ENCODE results near the gene TMEM140.
A peak's percentile ranks its signal among the peaks of the same experiment; 100 is the strongest.
"Not testable (repeated sequence)": the region's sequence is repeated elsewhere in the genome, so short reads cannot be mapped to it uniquely, and the experiment has no call there.

The TMEM140 gene

DNA sequence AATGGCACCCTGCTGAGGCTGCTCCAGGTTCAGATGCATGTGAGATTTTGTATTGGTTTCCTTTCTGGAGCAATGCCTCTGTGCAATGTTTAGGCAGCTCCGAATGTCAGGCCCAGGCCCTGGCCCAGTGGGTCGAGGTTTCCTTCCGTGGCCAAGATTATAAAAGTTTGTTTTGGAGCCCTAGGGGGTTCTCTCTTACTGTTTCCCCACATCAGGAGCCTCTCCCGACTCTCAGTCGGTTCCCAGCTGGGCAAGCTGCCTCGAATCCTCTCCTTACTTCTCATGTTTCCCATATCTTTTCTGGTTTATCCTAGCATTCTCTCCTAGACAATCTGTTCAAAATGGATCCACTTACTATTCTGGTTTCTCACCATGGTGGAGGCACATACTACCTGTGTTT is 11.0 kb downstream of the TMEM140 start:
- no peak for DNase-seq (ENCODE audit: low read depth)

DNA sequence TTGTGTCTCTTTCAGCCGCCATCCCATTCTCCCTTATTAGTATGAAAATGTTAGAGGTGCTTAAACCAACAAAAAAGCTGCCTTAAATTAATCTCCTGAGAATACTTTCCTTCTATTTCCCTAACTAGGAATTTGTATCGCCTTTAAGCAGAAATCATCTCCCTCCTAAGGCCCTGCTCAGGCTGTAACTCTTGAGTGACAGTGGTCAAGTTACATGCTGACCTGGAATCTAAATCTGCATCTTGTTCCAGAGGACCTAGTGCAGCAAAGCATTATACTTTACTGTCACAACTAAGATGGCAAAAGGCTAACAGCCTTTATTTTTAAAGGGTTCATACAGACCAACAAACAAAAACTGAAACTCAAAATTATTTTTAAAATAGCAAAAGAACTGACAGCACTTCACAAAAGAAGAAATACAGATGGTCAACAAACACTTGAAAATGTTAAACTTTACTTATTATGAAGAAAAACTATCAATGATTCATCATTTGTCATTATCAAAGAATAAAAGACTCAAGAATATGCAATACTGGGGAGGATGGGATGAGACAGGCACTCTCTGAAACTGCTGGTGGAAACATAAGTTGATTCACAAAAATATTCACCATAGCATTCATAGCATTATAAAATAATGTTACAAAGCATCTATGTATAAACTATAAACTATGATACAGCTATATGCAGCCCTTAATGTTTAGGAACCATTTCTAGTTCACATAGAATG is 11.7 kb downstream of the TMEM140 start:
- no peak for DNase-seq (ENCODE audit: low read depth)

DNA sequence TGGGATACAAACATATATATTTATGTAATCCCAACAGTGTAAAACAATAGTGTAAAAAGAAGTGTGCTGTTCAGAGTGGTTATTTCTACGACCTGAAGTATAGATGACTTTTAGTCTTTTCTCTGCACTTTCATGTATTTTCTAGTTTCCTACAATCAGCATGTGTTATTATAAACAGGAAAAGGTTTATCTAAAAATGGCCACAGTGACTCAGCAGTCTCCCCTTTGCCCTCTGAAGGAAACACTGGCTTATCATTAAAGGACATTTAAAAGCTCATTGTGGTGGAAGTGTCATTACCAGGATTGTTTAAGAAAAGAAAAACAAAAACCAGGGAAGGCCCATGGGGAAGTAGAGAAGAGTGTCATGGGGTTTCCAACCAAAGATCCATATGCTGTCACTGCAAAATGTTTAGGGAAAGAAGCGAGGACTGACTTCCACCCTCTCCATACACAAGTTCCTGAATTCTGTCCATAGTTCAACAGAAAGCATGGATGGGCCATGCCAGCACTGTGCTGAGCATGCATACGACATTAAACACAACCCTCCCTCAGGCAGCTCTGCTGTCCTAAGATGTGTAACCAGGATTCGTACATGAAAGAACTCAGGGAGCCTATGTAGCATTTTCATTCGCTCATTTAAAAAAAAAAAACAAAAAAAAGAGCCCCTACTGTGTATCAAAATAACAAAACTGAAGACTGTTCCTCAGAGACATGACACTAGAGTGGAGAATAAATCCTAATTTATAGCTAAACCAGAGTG is 12.4 kb downstream of the TMEM140 start:
- no peak for DNase-seq (ENCODE audit: low read depth)

DNA sequence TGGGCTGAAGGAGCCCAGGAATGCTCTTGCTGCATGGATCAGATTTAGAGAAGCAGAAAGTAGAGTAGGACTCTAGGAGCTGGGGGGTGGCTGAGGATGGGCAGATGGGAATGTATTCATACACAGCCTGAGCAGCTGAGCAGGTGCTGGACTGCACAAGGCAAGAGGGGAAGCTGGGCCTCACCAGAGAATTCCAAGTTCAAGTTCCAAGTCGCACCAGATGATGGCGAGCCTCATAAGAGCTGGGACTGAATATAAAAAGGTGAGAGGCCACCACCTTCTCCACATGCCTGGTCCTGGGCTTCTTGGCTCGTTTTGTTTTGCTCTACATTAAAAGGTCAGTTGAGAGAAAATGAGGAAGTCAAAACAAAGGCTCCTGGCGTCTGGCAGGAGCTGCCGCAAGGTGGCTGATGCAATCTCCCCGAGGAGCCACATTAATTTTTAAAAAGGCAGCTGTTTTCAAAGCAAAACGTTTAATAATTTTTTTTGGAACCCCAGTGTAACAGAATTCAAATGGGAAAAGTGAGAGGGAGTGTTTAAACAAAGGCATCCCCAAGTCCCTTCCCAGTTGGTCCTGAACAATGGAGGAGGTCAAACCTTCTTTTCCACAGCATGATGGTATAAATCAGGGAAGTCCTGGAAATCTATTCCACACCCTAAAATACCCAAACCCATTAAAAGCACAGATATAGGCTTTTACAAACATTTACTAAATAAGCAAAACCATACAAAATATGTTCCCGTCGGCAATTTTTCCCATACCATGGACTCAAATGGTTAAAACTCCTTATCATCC is 13.2 kb downstream of the TMEM140 start:
- no peak for DNase-seq (ENCODE audit: low read depth)

DNA sequence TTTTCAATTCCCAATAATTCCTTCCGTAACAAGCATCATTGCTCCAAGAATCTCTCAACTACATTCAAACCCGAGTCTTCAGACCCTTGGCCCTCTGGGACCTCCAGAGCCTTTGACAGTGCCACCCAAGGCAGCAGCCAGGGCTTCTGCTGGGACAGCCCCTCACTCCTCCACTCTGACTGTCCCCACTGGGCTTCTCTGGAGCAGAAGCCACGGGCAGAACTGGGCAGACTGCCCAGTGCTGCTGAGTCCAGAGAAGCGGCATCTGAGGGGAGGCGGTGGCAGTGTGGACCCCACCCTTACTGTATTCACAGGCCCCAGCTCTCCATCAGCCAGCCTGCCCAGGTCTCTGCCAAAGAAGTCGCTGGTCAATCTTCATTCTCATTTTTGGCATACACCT is 13.8 kb downstream of the TMEM140 start:
- DNase-seq (ENCODE audit: low read depth) = no peak

DNA sequence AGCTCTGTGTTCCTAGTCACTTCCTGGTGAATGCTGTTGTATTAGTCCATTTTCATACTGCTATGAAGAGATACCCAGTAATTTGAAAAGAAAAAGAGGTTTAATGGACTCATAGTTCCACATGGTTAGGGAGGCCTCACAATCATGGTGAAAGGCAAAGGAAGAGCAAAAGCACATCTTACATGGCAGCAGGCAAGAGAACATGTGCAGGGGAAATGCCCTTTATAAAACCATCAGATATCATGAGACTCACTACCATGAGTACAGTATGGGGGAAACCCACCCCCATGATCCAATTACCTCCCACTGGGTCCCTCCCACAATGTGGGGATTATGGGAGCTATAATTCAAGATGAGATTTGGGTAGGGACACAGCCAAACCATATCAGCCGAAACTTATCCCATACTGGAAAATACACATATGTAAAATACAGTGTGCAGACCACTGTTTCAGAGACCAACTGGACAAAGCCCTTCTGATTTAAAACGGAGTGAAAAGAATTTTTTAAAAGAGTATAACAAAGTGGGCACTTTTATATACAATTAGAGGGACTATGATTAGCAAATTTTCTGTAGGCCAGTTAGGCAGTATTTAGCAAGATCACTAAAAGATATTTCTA is 14.6 kb downstream of the TMEM140 start:
- no peak for DNase-seq (ENCODE audit: low read depth)

DNA sequence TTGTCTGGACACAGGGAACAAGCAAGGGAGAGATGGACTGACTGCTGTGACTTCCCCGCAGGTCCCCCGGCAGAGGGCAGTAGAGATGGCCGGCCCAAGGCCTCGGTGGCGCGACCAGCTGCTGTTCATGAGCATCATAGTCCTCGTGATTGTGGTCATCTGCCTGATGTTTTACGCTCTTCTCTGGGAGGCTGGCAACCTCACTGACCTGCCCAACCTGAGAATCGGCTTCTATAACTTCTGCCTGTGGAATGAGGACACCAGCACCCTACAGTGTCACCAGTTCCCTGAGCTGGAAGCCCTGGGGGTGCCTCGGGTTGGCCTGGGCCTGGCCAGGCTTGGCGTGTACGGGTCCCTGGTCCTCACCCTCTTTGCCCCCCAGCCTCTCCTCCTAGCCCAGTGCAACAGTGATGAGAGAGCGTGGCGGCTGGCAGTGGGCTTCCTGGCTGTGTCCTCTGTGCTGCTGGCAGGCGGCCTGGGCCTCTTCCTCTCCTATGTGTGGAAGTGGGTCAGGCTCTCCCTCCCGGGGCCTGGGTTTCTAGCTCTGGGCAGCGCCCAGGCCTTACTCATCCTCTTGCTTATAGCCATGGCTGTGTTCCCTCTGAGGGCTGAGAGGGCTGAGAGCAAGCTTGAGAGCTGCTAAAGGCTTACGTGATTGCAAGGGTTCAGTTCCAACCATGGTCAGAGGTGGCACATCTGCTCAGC is 16.6 kb downstream of the TMEM140 start:
- no peak for DNase-seq (ENCODE audit: low read depth)

DNA sequence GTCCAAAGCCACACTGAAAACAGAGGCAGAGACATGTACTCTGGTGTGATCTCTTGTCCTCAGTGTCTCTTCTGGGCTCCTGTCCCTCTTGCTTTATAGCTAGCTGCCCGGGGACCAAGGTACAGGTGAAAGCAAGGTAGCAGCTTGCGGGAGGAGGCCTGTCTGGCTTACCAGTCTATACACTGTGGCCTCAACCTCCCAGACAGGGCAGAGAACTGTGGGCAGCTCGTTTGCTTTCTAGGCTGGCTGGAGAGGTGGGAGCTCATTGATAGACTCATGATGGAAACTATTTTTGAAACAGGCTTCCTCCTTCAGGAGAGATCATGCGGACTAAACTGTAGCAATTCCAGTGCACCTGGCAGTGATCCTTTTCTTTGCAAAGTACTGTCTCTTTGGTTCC is 18.0 kb downstream of the TMEM140 start:
- no peak for DNase-seq (ENCODE audit: low read depth)

DNA sequence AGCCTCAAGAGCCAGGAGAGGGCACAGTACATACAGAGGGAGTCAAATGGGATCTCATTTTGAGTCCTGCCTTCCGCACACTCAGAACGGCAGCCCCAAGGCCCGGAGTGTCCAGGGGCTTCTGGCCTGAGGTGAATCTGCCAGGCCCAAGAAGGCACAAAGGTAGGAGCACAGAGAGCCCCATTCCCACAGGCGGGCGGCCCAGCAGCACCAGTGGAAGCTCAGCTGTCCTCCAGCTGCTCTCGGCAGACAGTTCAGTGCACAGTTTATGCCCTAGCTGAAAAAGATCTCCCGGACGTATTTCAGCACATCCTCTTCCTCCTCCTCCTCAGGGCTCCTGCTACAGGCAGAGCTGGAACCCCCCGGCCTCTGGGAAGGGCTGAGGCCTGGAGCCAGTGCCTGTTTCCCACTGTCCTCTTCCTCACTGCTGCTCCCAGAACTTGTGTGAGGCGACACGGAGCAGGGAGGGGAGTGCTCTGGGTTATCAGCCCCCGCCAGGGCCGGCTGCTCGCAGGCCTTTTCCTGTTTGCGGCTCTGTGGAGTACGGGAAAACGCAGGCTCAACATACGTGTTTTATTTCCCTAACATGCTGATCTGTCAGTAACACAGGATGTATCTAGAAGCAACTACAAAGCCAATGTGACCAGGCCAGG is 18.6 kb downstream of the TMEM140 start:
- DNase-seq (ENCODE audit: low read depth) = no peak

DNA sequence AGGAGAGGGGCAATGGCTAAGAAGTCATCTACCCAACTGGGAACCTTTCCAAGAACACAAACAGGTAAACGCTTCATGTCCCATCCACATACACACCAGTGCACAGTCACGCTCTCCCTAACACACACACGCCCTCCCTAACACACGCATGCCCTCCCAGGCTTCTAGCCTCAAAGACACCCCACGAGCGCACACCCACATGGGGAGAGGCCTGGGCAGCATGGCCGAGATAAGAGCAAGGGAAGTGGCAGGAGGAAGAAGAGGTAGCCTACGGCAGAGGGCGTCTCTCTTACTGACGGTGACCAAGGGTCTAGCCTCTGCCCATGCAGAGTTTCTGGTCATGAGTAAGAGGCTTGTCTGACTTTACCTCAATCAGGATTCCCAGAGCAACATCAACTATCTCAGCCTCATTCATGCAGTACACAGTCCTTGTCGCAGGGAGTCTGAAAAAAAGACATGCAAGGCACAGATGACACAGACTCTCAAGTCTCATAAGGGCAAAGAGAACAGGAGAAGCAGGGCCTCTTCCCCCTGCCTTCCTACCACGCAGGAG is 19.6 kb downstream of the TMEM140 start:
- DNase-seq (ENCODE audit: low read depth) = no peak

DNA sequence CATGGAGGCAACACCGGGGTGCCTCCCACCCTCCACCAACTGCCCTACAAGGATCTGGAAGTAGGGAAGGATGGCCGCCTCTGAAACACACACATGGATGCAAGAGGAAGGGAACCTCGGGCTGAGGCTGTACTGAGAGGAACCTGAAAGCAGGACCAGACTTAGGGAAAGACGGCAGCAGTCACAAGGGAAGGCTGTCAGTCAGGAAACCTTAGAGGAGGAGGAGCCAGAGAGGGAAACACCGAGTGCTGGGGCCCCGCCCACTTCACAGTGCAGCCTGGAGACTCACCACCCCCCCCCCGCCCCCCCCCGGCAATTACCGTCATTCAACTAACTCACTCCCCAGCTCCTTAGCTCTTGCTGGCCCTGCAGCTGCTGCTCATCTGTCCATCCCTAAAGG is 20.1 kb downstream of the TMEM140 start:
- no peak for DNase-seq (ENCODE audit: low read depth)

DNA sequence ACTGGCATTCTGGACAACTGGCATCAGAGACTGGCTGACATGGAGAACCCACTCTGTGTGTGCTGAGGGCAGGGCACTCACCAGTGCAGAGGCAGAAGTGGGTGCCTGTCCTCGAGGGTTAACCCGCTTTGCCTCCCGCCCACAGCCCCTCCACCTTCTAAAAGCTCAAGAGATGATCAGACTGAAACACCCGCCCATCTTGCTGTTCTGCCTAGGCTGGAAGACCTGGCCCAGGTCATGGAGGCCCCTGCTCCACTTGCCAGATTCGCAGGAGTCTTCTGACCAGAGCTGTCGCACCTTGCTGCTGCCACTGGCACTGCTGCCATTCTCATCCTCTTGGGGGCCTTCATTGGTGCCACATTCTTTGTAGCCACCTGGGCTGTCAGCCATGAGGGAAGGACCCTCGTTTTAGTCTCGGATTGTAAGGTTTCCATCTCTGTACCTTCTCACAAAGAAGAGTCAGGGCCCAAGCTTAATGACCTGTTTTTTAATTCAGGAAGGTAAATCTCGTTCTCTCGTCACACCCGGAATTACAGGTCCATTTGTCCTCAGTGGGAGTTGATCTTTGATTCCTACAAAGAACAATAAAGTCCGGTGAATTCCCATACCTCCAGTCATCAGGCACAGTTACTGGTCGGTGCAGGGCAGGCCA is 20.7 kb downstream of the TMEM140 start:
- DNase-seq (ENCODE audit: low read depth) = no peak

DNA sequence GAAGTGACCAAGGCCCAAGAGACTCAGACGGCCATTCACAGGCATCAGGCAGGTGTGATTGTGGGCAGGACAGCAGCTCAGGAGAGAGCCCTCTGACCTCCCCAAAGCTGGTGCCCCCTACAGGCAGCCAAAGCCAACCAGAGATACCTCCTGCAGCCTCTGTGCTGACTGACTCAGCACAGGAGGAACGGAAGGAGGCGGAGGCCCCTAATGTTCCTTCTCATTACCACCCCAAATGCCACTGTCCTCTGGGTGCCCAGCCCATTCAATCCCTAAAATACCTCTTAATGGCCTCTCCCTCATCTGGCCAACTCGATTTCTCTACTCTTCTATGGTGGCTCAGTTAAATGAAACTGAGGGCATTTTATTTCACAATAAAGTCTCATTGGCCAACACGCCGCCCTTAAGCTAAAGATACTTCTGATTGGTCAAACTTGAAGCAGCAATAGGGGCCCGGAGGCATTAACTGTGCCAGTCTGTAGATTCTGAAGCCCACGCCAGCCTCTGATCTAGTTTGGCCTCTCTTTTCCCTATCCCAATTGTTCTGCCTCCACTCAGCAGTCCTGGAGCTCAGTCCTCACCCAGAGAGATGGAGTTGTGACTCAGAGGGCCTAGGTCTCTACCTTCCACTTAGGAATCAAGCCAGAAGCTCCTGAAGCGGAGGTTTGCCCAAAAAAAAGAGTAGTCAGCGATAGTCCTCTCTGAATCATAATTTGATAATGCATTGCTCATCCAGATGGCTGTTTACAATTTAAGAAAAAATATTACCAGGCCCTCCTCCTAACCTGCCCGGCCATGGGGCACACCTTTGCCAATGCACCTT is 21.5 kb downstream of the TMEM140 start:
- peak; percentile 33 for DNase-seq (ENCODE audit: low read depth)

DNA sequence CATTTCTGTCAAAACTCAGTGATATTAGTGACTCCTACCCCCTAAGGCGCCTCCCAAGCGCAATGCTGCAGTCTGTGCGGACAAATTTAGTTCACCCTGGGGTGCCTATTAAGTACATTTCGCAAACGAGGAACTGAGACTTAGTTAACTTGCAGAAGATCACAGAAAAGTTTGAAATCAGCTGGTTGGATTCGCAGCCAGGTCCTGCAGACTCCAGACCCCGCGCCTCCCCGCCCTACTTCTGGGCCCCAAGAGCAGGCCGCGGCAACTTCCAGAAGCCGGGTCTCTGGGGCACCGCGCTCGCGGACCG is 22.0 kb downstream of the TMEM140 start:
- DNase-seq (ENCODE audit: low read depth) = no peak

DNA sequence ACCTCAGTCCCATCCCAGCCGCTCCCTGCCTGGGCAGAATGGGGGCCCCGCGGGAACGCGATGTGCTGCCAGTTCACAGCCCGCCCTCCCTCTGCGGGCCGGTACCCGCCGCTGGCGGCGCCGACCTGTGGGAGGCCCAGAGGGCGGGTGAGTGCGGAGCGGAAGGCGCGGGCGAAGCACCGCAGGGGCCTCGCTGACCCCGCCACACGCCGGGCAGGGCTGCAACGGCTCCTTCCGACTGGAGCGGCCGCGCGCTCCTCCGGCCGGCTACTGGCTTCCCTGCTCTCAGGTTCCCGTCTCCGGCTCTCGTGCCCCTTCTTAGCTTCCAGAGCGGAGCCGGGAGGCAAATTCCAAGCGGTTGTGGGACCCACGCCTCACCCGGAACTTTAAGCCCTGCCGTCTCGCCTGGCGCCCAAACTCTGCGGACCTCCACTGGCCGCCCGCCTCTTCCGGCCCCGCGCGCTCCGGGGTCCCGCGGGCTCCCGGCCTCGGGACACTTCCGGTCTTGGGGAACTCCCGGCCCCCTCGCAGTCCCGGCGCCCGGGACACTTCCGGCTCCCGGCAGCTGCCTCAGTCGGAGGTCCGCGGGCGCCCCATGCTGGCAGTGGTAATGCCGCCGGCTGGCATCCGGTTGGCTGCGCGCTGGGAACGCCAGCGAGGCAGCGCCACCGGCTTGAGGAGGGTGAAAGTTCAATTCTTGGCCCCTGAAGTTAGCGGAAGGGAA is 22.6 kb downstream of the TMEM140 start, which contains the start of gene CYREN:
Gene CYREN, minus strand, starts transcription at position 434 of the 724 bp plus-strand sequence. CDS start 1,785 bp downstream, outside the sequence.
- DNase-seq (ENCODE audit: low read depth) = peak; percentile 81

DNA sequence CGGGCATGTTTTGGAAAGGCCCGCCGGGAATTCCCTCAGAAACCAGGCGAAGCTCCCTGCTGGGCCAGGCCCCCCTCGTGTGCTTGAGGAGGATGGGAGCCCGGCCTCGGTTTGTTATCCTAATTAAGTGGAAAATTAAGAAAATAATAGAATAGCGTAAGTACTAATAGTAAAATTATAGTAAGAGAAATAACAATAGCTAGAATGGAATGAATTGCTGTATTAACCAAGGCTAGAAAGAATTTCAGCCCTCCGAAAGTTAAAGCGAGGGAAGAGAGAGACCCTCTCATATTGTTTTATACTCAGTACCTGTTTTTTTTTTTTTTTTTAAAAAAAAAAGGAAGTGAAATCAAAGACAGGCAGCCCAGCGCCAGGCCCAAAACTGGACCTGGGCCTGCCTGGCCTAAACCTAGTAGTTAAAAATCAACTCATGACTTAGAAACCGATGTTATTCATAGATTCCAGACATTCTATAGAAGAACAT is 23.2 kb downstream of the TMEM140 start:
- not testable (repeated sequence) for DNase-seq (ENCODE audit: low read depth)

DNA sequence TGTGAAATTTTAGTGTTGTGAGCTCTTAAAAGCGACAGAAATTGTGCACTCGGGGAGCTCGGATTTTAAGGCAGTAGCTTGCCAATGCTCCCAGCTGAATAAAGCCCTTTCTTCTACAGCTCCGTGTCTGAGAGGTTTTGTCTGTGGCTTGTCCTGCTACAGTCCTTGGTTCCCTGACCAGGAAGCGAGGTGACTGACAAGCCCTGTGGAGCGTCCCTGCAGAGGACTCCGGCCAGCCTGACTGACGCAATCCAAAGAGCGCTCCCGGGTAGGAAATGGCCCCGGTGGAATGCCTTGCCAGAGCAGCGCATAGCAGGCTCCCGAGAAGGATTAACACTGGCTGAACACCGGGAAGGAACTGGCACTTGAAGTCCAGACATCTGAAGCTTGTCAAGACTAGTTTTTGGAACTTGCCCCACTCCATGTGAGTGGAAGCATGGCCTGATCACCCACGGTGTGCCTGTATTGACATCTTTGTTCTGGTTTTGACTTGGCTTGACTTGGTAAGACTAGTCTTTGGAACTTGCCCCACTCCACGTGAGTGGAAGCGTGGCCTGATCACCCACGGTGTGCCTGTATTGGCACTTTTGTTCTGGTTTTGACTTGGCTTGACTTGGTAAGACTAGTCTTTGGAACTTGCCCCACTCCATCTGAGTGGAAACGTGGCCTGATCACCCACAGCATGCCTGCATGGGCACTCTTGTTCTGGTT is 23.9 kb downstream of the TMEM140 start:
- DNase-seq (ENCODE audit: low read depth) = not testable (repeated sequence)

DNA sequence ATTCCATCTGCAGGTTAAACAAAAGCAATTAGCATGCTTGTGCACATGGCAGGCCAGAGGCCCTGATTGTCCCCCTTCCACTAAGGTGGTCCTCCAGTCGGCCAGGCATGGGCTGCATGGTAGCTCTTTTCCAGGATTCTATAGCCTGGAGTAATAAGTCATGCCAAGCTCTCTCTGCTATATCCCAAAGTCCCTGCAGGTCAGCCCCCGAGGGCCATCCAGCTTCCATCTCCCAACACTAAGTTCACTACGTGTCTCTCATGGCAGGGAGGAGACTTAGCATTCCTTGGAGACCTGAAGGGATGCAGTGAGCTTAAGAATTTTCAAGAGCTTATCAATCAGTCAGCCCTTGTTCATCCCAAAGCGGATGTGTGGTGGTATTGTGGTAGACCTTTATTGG is 26.0 kb downstream of the TMEM140 start:
- not testable (repeated sequence) for DNase-seq (ENCODE audit: low read depth)
